Mammary epithelial cell (primary cell): Measurements from ENCODE around the gene SPESP1.

Experiments used
- CTCF ChIP-seq, 2 donors: IDR thresholded peaks in 1 of 2; conservative IDR thresholded peaks in 1 of 2; 2 replicates each; pipeline ENCODE4 v1.5.1; 2011 to 2012; ENCODE audit warnings: inconsistent platforms in 2 of 2, low read length in 2 of 2, mild to moderate bottlenecking in 2 of 2, control low read depth in 1 of 2, low read depth in 1 of 2; ENCODE audit not compliant: insufficient read depth in 1 of 2; ENCODE audit errors: extremely low read depth in 1 of 2
- EZH2 ChIP-seq: IDR thresholded peaks from 2 replicates; pipeline ENCODE4 v1.6.1; 2012; ENCODE audit warnings: low read length, inconsistent platforms, borderline replicate concordance

GRCh38 chr15:68994149-68994548 is 63.8 kb downstream of the SPESP1 start:
- TF ChIP-seq CTCF (conservative IDR thresholded peaks at IDR 0.05 in 1 of 2, IDR thresholded peaks at IDR 0.05 in 1 of 2; ENCODE audit: extremely low read depth in 1 of 2, insufficient read depth in 1 of 2, low read depth in 1 of 2, low read length in 2 of 2): no peak
- no peak for TF ChIP-seq EZH2
